Heart left ventricle (tissue), 13 donors: ENCODE results near the gene EHD2.

ENCODE experiments used
- CTCF ChIP-seq, 12 donors: fragments of 200-600 bp; sonication (generic) in 4 of 12; IDR thresholded peaks; one replicate each; pipeline versions ENCODE4 v1.5.0 to v1.8.0; 2018 to 2022; ENCODE audit warnings: antibody characterized with exemption in 12 of 12, mild to moderate bottlenecking in 5 of 12
- POLR2A ChIP-seq, 2 donors: fragments of 450-650 bp; IDR thresholded peaks; one replicate each; pipeline ENCODE4 v1.6.1; 2017; ENCODE audit warnings: antibody characterized with exemption in 2 of 2, mild to moderate bottlenecking in 2 of 2, moderate library complexity in 2 of 2
- donor health status: ischemic (EF 13 %, LVEDD 7.1; RV severe dilation, severe dysfunction).
- donor health status: DM: no; HTN: yes; CAD: no.
- donor health status: DM: no; HTN: no; CAD: no.
- donor health status: ischemic (EF 25% LVEDD 6.9; RV normal size, moderate dysfunction).
- donor health status: ischemic (EF 25% LVEDD 5.7; RV mildly dilated, moderate dysfunction).
- donor health status: ischemic (EF 35%, LVEDD 5.7; RV mildly dilated, moderate dysfunction).
- donor health status: nonischemic (EF 11% LVEDD 7.7; RV severe dilation, severe dysfunction).
- donor health status: DM: yes; HTN: yes; CAD: no.
- donor health status: PGD.
- donor health status: ischemic (EF 29% LVEDD 5.4; RV normal size, mild dysfunction).
- donor health status: nonischemic (EF 23%, LVEDD 6.1; RV moderate dilation, normal function).

GRCh38 chr19:47700934-47701716, 12.1 kb upstream of the EHD2 start:
- TF ChIP-seq POLR2A (IDR thresholded peaks at IDR 0.05), result no peak
- TF ChIP-seq CTCF (IDR thresholded peaks at IDR 0.05), result no peak
